PC-3 (cell line): ENCODE measurements around the gene UBR2.

Experiments
- CTCF ChIP-seq: fragments of 300-600 bp; sonication (generic); conservative IDR thresholded peaks from 2 replicates; pipeline ENCODE4 v1.5.1; 2017; ENCODE audit warnings: antibody characterized with exemption, low read depth, mild to moderate bottlenecking, low read length
- EZH2 ChIP-seq: fragments of 300-600 bp; sonication (generic); IDR thresholded peaks from one replicate; pipeline ENCODE4 v1.6.1; 2017; ENCODE audit warnings: antibody characterized with exemption, mild to moderate bottlenecking, low read length; ENCODE audit not compliant: unreplicated experiment
- EZH2phosphoT487 ChIP-seq: fragments of 300-600 bp; sonication (generic); IDR thresholded peaks from 2 replicates; pipeline ENCODE4 v1.6.1; 2018; ENCODE audit warnings: mild to moderate bottlenecking, antibody characterized with exemption, low read length, borderline replicate concordance

GRCh38 chr6:42674780-42675179 is 111.0 kb downstream of the UBR2 start:
- TF ChIP-seq CTCF (no peak), EZH2phosphoT487 (no peak), EZH2 (no peak)
